H1 (cell line): ENCODE measurements around the gene MILR1. TPM values are rescaled to one million over a fixed set of nuclear protein-coding genes. Genes with fewer than 3 reads are reported as not detected.

ENCODE experiments used
- CTCF ChIA-PET: fragments of 300-600 bp; sonication (Branson Sonifier 250); formaldehyde crosslinking; loops from one replicate; lab custom pipeline; 2021; ENCODE audit not compliant: partially characterized antibody; lab: Charles Lee
- POLR2A ChIA-PET: fragments of 300-600 bp; sonication (Branson Sonifier 250); formaldehyde crosslinking; loops from one replicate; lab custom pipeline; 2021; ENCODE audit warnings: inconsistent platforms; ENCODE audit not compliant: partially characterized antibody; lab: Charles Lee
- DNase-seq, 2 experiments: peaks; one replicate each; pipeline versions ENCODE4 v3.0.0 to v3.0.0-alpha.2; 2010 to 2022; ENCODE audit warnings: low spot score in 2 of 2, low read depth in 1 of 2, mixed read lengths in 1 of 2
- FAIRE-seq: peaks from 2 replicates; lab custom pipeline; 2011; peaks lifted over from hg19 to GRCh38; lab: Jason Lieb, UNC
- H2AFZ ChIP-seq: 2 replicates; pipeline ENCODE4 v1.8.1; 2012; ENCODE audit warnings: low read length, inconsistent platforms
- H2AK5ac ChIP-seq: 2 replicates; pipeline ENCODE4 v1.6.1; 2013; ENCODE audit warnings: low read depth, low read length
- H2BK120ac ChIP-seq: replicated peaks from 2 replicates; pipeline ENCODE3; 2013; ENCODE audit warnings: low read depth, low read length, inconsistent platforms
- H2BK12ac ChIP-seq: 2 replicates; pipeline ENCODE4 v1.6.1; 2013; ENCODE audit warnings: low read depth, low read length
- H2BK15ac ChIP-seq: 2 replicates; pipeline ENCODE4 v1.6.1; 2013; ENCODE audit warnings: low read length
- H2BK20ac ChIP-seq: 2 replicates; pipeline ENCODE4 v1.6.1; 2013; ENCODE audit warnings: low read length
- H2BK5ac ChIP-seq: 2 replicates; pipeline ENCODE4 v1.6.1; 2013; ENCODE audit warnings: low read depth, low read length
- H3K14ac ChIP-seq: 2 replicates; pipeline ENCODE4 v1.6.1; 2013; ENCODE audit warnings: inconsistent platforms; ENCODE audit not compliant: insufficient read length
- H3K18ac ChIP-seq: 2 replicates; pipeline ENCODE4 v1.6.1; 2013; ENCODE audit warnings: low read length; ENCODE audit errors: extremely low read depth
- H3K23ac ChIP-seq: 2 replicates; pipeline ENCODE4 v1.6.1; 2013; ENCODE audit warnings: inconsistent platforms; ENCODE audit not compliant: insufficient read length
- H3K23me2 ChIP-seq: 2 replicates; pipeline ENCODE4 v1.6.1; 2013; ENCODE audit warnings: low read depth, low read length
- H3K27ac ChIP-seq: 2 replicates; pipeline ENCODE4 v1.6.1; 2011; ENCODE audit warnings: low read depth, low read length, inconsistent platforms
- H3K27me3 ChIP-seq, 4 experiments: replicated peaks in 1 of 4; 1 replicate in 1 of 4; 2 replicates in 3 of 4; pipeline versions ENCODE4 v1.6.1 to v1.8.1; 2011 to 2013; ENCODE audit warnings: low read length in 3 of 4, mild to moderate bottlenecking in 3 of 4, inconsistent platforms in 2 of 4, mixed read lengths in 2 of 4, moderate library complexity in 1 of 4; ENCODE audit not compliant: control insufficient read depth in 3 of 4, insufficient read depth in 3 of 4; ENCODE audit errors: extremely low read depth in 1 of 4
- H3K36me3 ChIP-seq, 4 experiments: 2 replicates each; pipeline versions ENCODE4 v1.6.1 to v1.8.1; 2011 to 2013; ENCODE audit warnings: mild to moderate bottlenecking in 4 of 4, low read length in 3 of 4, moderate library complexity in 2 of 4, control low read depth in 1 of 4, inconsistent platforms in 1 of 4; ENCODE audit not compliant: insufficient read depth in 4 of 4, control insufficient read depth in 2 of 4
- H3K4ac ChIP-seq: replicated peaks from 2 replicates; pipeline ENCODE3; 2013; ENCODE audit warnings: low read length, low read depth, mixed read lengths, inconsistent platforms; ENCODE audit not compliant: insufficient read length
- H3K4me1 ChIP-seq, 4 experiments: replicated peaks in 1 of 4; 1 replicate in 1 of 4; 2 replicates in 3 of 4; pipeline versions ENCODE4 v1.6.1 to v1.8.1; 2011 to 2013; ENCODE audit warnings: low read length in 3 of 4, inconsistent platforms in 2 of 4, mixed read lengths in 1 of 4; ENCODE audit not compliant: insufficient read depth in 4 of 4, control insufficient read depth in 3 of 4
- H3K4me2 ChIP-seq, 2 experiments: 2 replicates each; pipeline versions ENCODE4 v1.6.1 to v1.8.1; 2011 to 2013; ENCODE audit warnings: low read depth in 2 of 2, low read length in 2 of 2, control low read depth in 1 of 2, inconsistent platforms in 1 of 2, mild to moderate bottlenecking in 1 of 2; ENCODE audit not compliant: insufficient read depth in 1 of 2
- H3K4me3 ChIP-seq, 4 experiments: fragments of 200-600, 300-600 bp in 1 of 4; sonication (generic), shearing (Covaris generic), sonication (Bioruptor Twin) in 1 of 4; 2 replicates each; pipeline versions ENCODE4 v1.5.1 to v1.8.1; 2011 to 2016; ENCODE audit warnings: low read length in 4 of 4, low read depth in 3 of 4, control low read depth in 2 of 4, inconsistent platforms in 2 of 4, mild to moderate bottlenecking in 2 of 4, mixed read lengths in 1 of 4, moderate library complexity in 1 of 4; ENCODE audit not compliant: insufficient read depth in 2 of 4; ENCODE audit errors: extremely low read depth in 1 of 4
- H3K56ac ChIP-seq: replicated peaks from 2 replicates; pipeline ENCODE3; 2013; ENCODE audit warnings: low read depth, mild to moderate bottlenecking, mixed read lengths, low read length, inconsistent platforms; ENCODE audit not compliant: insufficient read length
- H3K79me1 ChIP-seq: 2 replicates; pipeline ENCODE4 v1.6.1; 2013; ENCODE audit warnings: low read depth, low read length, control low read depth
- H3K79me2 ChIP-seq, 2 experiments: 2 replicates each; pipeline versions ENCODE4 v1.6.1 to v1.8.1; 2012 to 2013; ENCODE audit warnings: low read length in 2 of 2, mild to moderate bottlenecking in 2 of 2, inconsistent platforms in 1 of 2; ENCODE audit not compliant: insufficient read depth in 2 of 2, control insufficient read depth in 1 of 2
- H3K9ac ChIP-seq, 4 experiments: replicated peaks in 1 of 4; 1 replicate in 1 of 4; 2 replicates in 3 of 4; pipeline versions ENCODE4 v1.6.1 to v1.8.1; 2011 to 2013; ENCODE audit warnings: low read depth in 3 of 4, low read length in 3 of 4, control low read depth in 2 of 4, mild to moderate bottlenecking in 2 of 4, moderate library complexity in 2 of 4, inconsistent platforms in 1 of 4; ENCODE audit errors: extremely low read depth in 1 of 4
- H3K9me3 ChIP-seq, 2 experiments: 2 replicates each; pipeline versions ENCODE4 v1.6.1 to v1.8.1; 2012 to 2013; ENCODE audit warnings: mild to moderate bottlenecking in 2 of 2, moderate library complexity in 2 of 2, control low read depth in 1 of 2, inconsistent platforms in 1 of 2, low read depth in 1 of 2, low read length in 1 of 2, mixed read lengths in 1 of 2; ENCODE audit not compliant: insufficient read depth in 2 of 2
- H4K20me1 ChIP-seq, 2 experiments: replicated peaks in 1 of 2; 2 replicates each; pipeline versions ENCODE3 to v1.8.1; 2011 to 2013; ENCODE audit warnings: inconsistent platforms in 2 of 2, low read length in 2 of 2, mild to moderate bottlenecking in 1 of 2; ENCODE audit not compliant: insufficient read depth in 2 of 2, control insufficient read depth in 1 of 2
- H4K5ac ChIP-seq: 2 replicates; pipeline ENCODE4 v1.6.1; 2013; ENCODE audit warnings: low read length, low read depth, mixed read lengths, inconsistent platforms; ENCODE audit not compliant: insufficient read length
- H4K8ac ChIP-seq: 2 replicates; pipeline ENCODE4 v1.8.0; 2013; ENCODE audit warnings: mild to moderate bottlenecking, moderate library complexity, low read length, inconsistent platforms; ENCODE audit not compliant: insufficient read depth; ENCODE audit errors: extremely low read depth
- H4K91ac ChIP-seq: replicated peaks from 2 replicates; pipeline ENCODE3; 2013; ENCODE audit warnings: low read length, mixed read lengths, inconsistent platforms; ENCODE audit not compliant: insufficient read length
- HDAC2 ChIP-seq, 2 experiments: fragments of 300-600 bp in 1 of 2; sonication (generic) in 1 of 2; IDR thresholded peaks; 2 replicates each; pipeline ENCODE4 v1.6.1; 2011 to 2012; ENCODE audit warnings: low read depth in 2 of 2, low read length in 2 of 2, mild to moderate bottlenecking in 2 of 2, moderate library complexity in 2 of 2, borderline replicate concordance in 1 of 2, inconsistent platforms in 1 of 2
- HDAC6 ChIP-seq: IDR thresholded peaks from one replicate; pipeline ENCODE4 v1.7.1; 2012; ENCODE audit warnings: low read depth, mild to moderate bottlenecking, inconsistent platforms, low read length, moderate library complexity
- PHF8 ChIP-seq: fragments of 200-600 bp; sonication (generic); conservative IDR thresholded peaks from 2 replicates; pipeline ENCODE4 v1.7.1; 2012; ENCODE audit warnings: low read depth, mild to moderate bottlenecking, inconsistent platforms, low read length, moderate library complexity
- WGBS, 2 experiments: shearing (Covaris generic) in 1 of 2; methylation state at CpG; one replicate each; pipeline versions ENCODE4 v1.1.6 to v1.1.7; 2013 to 2015; ENCODE audit warnings: low lambda C conversion rate in 2 of 2, mixed read lengths in 2 of 2, inconsistent platforms in 1 of 2, low coverage in 1 of 2, missing lambda C conversion rate in 1 of 2; ENCODE audit not compliant: insufficient replicate concordance in 2 of 2, insufficient coverage in 1 of 2, insufficient read length in 1 of 2; ENCODE audit errors: extremely low coverage in 1 of 2, missing lambda C conversion rate in 1 of 2; 5-methylcytosine and 5-hydroxymethylcytosine counted together
- polyA plus RNA-seq, 7 experiments: library from polyadenylated mRNA; depleted of rRNA in 3 of 7; stranded (reverse) in 5 of 7; unstranded in 2 of 7; fragments of >200 nt in 5 of 7; fragments of 200-250 nt in 2 of 7; gene quantifications; 1 replicate in 5 of 7; 2 replicates in 1 of 7; 4 replicates in 1 of 7; pipeline versions ENCODE4 v1.2.1 to v1.2.3, GENCODE V29; 2011 to 2013; ENCODE audit warnings: missing spikeins in 2 of 7, mixed read lengths in 2 of 7
- total RNA-seq: library from RNA; stranded (reverse); fragmentation: NEBNext Ultra II Directional; extraction: Animal tissue kit (Norgen Biotek cat#: 25700); gene quantifications from 2 replicates; pipeline ENCODE4 v1.2.1, GENCODE V29; 2021

The MILR1 gene
- total and polyA plus RNA-seq, 2 of the 8 experiments (the other 6 are each of a cell fraction or from before 2014, with no cell fraction given): not detected

- Histone ChIP-seq H3K9me3 (no peaks in the 10 kb centered on the region), H3K9ac (no peak overlapping the region), H2BK12ac (no peak overlapping the region), H3K56ac (no peak overlapping the region), H4K91ac (no peak overlapping the region), H2AK5ac (no peak overlapping the region), H4K5ac (no peak overlapping the region), H2BK20ac (no peak overlapping the region), H2BK120ac (no peak overlapping the region), H3K4me2 (no peak overlapping the region), H3K27ac (no peak overlapping the region), H3K27me3 (no peaks in the 10 kb centered on the region), H3K36me3 (peaks cover 13 to 64% (median 43%) of the 10 kb centered on the region in 4 experiments), H2AFZ (no peak overlapping the region), H2BK5ac (no peak overlapping the region), H3K79me2 (no peaks in the 10 kb centered on the region), H4K8ac (no peak overlapping the region), H3K14ac (no peak overlapping the region), H4K20me1 (no peaks in the 10 kb centered on the region), H3K4me1 (no peaks in the 10 kb centered on the region), H3K4ac (no peak overlapping the region), H3K18ac (no peak overlapping the region), H3K79me1 (no peaks in the 10 kb centered on the region; the same call in 1 of the 2 replicates), H3K23me2 (no peaks in the 10 kb centered on the region), H3K4me3 (no peak overlapping the region), H3K23ac (no peak overlapping the region), H2BK15ac (no peak overlapping the region)
- POLR2A ChIA-PET: interaction anchor here (0.6 to 3.5 kb wide), 6 partner anchors 9 to 468 kb away, joined by 3 to 7 read pairs (median 4); no protein-coding TSS in a partner anchor
- WGBS, 2 experiments: 100% methylated on average over 1 of the region's 1 CpG; no CpG with 5 or more reads in 1 of the 2 experiments
- CTCF ChIA-PET: interaction anchor here (1.0 to 2.5 kb wide), 3 partner anchors 10 to 62 kb away, joined by 3 to 13 read pairs (median 4); no protein-coding TSS in a partner anchor
- FAIRE-seq (no peak), DNase-seq (no peak)
- TF ChIP-seq HDAC2 (IDR thresholded peaks at IDR 0.05; ENCODE audit: borderline replicate concordance in 1 of 2, low read depth in 2 of 2, low read length in 2 of 2) (no peak), HDAC6 (no peak), PHF8 (no peak)
These were observed 32.0 kb downstream of the MILR1 start for GRCh38 chr17:64480951-64481350.
